Fibroblast of lung (primary cell): ENCODE data around the gene LYSMD2. TPM values are rescaled to one million over a fixed set of nuclear protein-coding genes. Genes with fewer than 3 reads are reported as not detected.

Experiments
- DNase-seq, 2 donors: peaks; one replicate each; pipeline versions ENCODE4 v3.0.0 to v3.0.0-alpha.2; 2010; ENCODE audit warnings: low read depth in 2 of 2
- H2AFZ ChIP-seq: 2 replicates; pipeline ENCODE4 v1.5.1; 2012; ENCODE audit warnings: low read length, control low read depth, inconsistent platforms
- H3K27ac ChIP-seq: 2 replicates; pipeline ENCODE4 v1.5.1; 2011; ENCODE audit warnings: low read length, control low read depth; ENCODE audit not compliant: insufficient read depth
- H3K27me3 ChIP-seq: 2 replicates; pipeline ENCODE4 v1.5.1; 2011; ENCODE audit warnings: mild to moderate bottlenecking, low read length; ENCODE audit not compliant: control insufficient read depth, insufficient read depth
- H3K36me3 ChIP-seq: 2 replicates; pipeline ENCODE4 v1.5.1; 2011; ENCODE audit warnings: low read length; ENCODE audit not compliant: control insufficient read depth, insufficient read depth
- H3K4me1 ChIP-seq: 2 replicates; pipeline ENCODE4 v1.5.1; 2011; ENCODE audit warnings: low read length; ENCODE audit not compliant: control insufficient read depth, insufficient read depth; ENCODE audit errors: extremely low read depth
- H3K4me2 ChIP-seq: 2 replicates; pipeline ENCODE4 v1.5.1; 2011; ENCODE audit warnings: low read length, control low read depth; ENCODE audit not compliant: insufficient read depth; ENCODE audit errors: extremely low read depth
- H3K4me3 ChIP-seq, 4 experiments: fragments of 200-600 bp in 1 of 4; sonication (generic) in 1 of 4; replicated peaks in 1 of 4; 2 replicates each; pipeline ENCODE4 v1.5.1; 2011 to 2016; ENCODE audit warnings: low read length in 4 of 4, low read depth in 3 of 4, mild to moderate bottlenecking in 3 of 4, control low read depth in 2 of 4, inconsistent platforms in 1 of 4, mixed read lengths in 1 of 4; ENCODE audit not compliant: insufficient read depth in 1 of 4; ENCODE audit errors: control extremely low read depth in 1 of 4
- H3K79me2 ChIP-seq: 2 replicates; pipeline ENCODE4 v1.5.1; 2012; ENCODE audit warnings: mild to moderate bottlenecking, low read length, inconsistent platforms; ENCODE audit not compliant: control insufficient read depth, insufficient read depth
- H3K9ac ChIP-seq: 2 replicates; pipeline ENCODE4 v1.5.1; 2011; ENCODE audit warnings: mild to moderate bottlenecking, low read length, control low read depth; ENCODE audit not compliant: insufficient read depth
- H3K9me3 ChIP-seq: 2 replicates; pipeline ENCODE4 v1.5.1; 2012; ENCODE audit warnings: low read depth, low read length; ENCODE audit not compliant: control insufficient read depth, insufficient read depth
- H4K20me1 ChIP-seq: 2 replicates; pipeline ENCODE4 v1.5.1; 2011; ENCODE audit warnings: low read length; ENCODE audit not compliant: control insufficient read depth, insufficient read depth; ENCODE audit errors: extremely low read depth
- EZH2 ChIP-seq: IDR thresholded peaks from 2 replicates; pipeline ENCODE4 v1.5.1; 2012; ENCODE audit warnings: low read length, control low read depth, mild to moderate bottlenecking; ENCODE audit errors: missing control alignments
- polyA plus RNA-seq, 2 donors: library from polyadenylated mRNA; depleted of rRNA in 1 of 2; stranded (reverse) in 1 of 2; unstranded in 1 of 2; fragments of >200 nt; gene quantifications; 2 replicates each; pipeline ENCODE4 v1.2.1, GENCODE V29; 2011 to 2012; ENCODE audit warnings: missing spikeins in 1 of 2
- total RNA-seq: library from RNA; depleted of rRNA; stranded (reverse); fragments of >200 nt; gene quantifications from 2 replicates; pipeline ENCODE4 v1.2.1, GENCODE V29; 2014
- TF ChIP-seq, protein P1 (sequence below), 2 donors: IDR thresholded peaks in 1 of 2; conservative IDR thresholded peaks in 1 of 2; 1 replicate in 1 of 2; 2 replicates in 1 of 2; pipeline ENCODE4 v1.5.1; 2011 to 2012; ENCODE audit warnings: low read length in 2 of 2, control low read depth in 1 of 2, inconsistent platforms in 1 of 2, low read depth in 1 of 2, mild to moderate bottlenecking in 1 of 2

Gene LYSMD2
- total and polyA plus RNA-seq, 2 donors (not counting 1 experiment from before 2014, with no cell fraction given): 7.8 to 10.1 TPM

GRCh38 chr15:51756482-51756881, 19.0 kb upstream of the LYSMD2 start:
- no peak overlapping the region for H3K4me2 ChIP-seq

GRCh38 chr15:51755790-51756189, 18.3 kb upstream of the LYSMD2 start:
- no peaks in the 10 kb centered on the region for H3K79me2 ChIP-seq
- peaks cover 14% of the 10 kb centered on the region for H3K4me1 ChIP-seq
- H3K4me2 ChIP-seq: no peak overlapping the region
- H3K36me3 ChIP-seq: no peaks in the 10 kb centered on the region
- H3K4me3 ChIP-seq: no peak overlapping the region
- no peaks in the 10 kb centered on the region for H3K9me3 ChIP-seq
- H3K27me3 ChIP-seq: peaks cover 2% of the 10 kb centered on the region
- no peak for DNase-seq
- no peak overlapping the region for H3K9ac ChIP-seq
- H4K20me1 ChIP-seq: no peaks in the 10 kb centered on the region
- H3K27ac ChIP-seq: no peak overlapping the region
- no peak overlapping the region for H2AFZ ChIP-seq
- TF ChIP-seq, protein P1, sequence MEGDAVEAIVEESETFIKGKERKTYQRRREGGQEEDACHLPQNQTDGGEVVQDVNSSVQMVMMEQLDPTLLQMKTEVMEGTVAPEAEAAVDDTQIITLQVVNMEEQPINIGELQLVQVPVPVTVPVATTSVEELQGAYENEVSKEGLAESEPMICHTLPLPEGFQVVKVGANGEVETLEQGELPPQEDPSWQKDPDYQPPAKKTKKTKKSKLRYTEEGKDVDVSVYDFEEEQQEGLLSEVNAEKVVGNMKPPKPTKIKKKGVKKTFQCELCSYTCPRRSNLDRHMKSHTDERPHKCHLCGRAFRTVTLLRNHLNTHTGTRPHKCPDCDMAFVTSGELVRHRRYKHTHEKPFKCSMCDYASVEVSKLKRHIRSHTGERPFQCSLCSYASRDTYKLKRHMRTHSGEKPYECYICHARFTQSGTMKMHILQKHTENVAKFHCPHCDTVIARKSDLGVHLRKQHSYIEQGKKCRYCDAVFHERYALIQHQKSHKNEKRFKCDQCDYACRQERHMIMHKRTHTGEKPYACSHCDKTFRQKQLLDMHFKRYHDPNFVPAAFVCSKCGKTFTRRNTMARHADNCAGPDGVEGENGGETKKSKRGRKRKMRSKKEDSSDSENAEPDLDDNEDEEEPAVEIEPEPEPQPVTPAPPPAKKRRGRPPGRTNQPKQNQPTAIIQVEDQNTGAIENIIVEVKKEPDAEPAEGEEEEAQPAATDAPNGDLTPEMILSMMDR (conservative IDR thresholded peaks at IDR 0.05 in 1 of 2, IDR thresholded peaks at IDR 0.05 in 1 of 2; ENCODE audit: low read depth in 1 of 2, low read length in 2 of 2): no peak
- no peak for TF ChIP-seq EZH2

More at GRCh38 chr15:51756482-51756881, 19.0 kb upstream of the LYSMD2 start:
- no peaks in the 10 kb centered on the region for H4K20me1 ChIP-seq
- TF ChIP-seq EZH2: no peak
- TF ChIP-seq, protein P1 (conservative IDR thresholded peaks at IDR 0.05 in 1 of 2, IDR thresholded peaks at IDR 0.05 in 1 of 2; ENCODE audit: low read depth in 1 of 2, low read length in 2 of 2): no peak
- H3K27me3 ChIP-seq: no peaks in the 10 kb centered on the region
- H3K27ac ChIP-seq: no peak overlapping the region
- H3K4me1 ChIP-seq: peaks cover 14% of the 10 kb centered on the region
- no peaks in the 10 kb centered on the region for H3K9me3 ChIP-seq
- no peak overlapping the region for H3K9ac ChIP-seq
- H3K4me3 ChIP-seq: no peak overlapping the region
- no peak overlapping the region for H2AFZ ChIP-seq
- no peaks in the 10 kb centered on the region for H3K36me3 ChIP-seq
- no peaks in the 10 kb centered on the region for H3K79me2 ChIP-seq
- DNase-seq: no peak

- no peak overlapping the region for H3K27ac ChIP-seq
- H3K4me2 ChIP-seq: no peak overlapping the region
- DNase-seq: no peak
- no peak overlapping the region for H3K4me3 ChIP-seq
- peaks cover 9% of the 10 kb centered on the region for H3K4me1 ChIP-seq
- H4K20me1 ChIP-seq: no peaks in the 10 kb centered on the region
- no peak overlapping the region for H2AFZ ChIP-seq
- no peak overlapping the region for H3K9ac ChIP-seq
- H3K36me3 ChIP-seq: no peaks in the 10 kb centered on the region
- H3K27me3 ChIP-seq: peaks cover 16% of the 10 kb centered on the region
- H3K9me3 ChIP-seq: no peaks in the 10 kb centered on the region
- no peak for TF ChIP-seq EZH2
- TF ChIP-seq, protein P1 (conservative IDR thresholded peaks at IDR 0.05 in 1 of 2, IDR thresholded peaks at IDR 0.05 in 1 of 2; ENCODE audit: low read depth in 1 of 2, low read length in 2 of 2): no peak
- no peaks in the 10 kb centered on the region for H3K79me2 ChIP-seq
These were observed 16.8 kb upstream of the LYSMD2 start for GRCh38 chr15:51754267-51754666.
